T-helper 9 cell (primary cell): Measurements from ENCODE around the gene ATAD3C.
"Not testable (repeated sequence)": the region's sequence is repeated elsewhere in the genome, so short reads cannot be mapped to it uniquely, and the experiment has no call there.

ENCODE experiments used
- DNase-seq: peaks from one replicate; pipeline ENCODE4 v3.0.0-alpha.2; 2020

Gene ATAD3C

GRCh38 chr1:1432274-1432950, 17.1 kb upstream of the ATAD3C start:
- no peak for DNase-seq

DNA sequence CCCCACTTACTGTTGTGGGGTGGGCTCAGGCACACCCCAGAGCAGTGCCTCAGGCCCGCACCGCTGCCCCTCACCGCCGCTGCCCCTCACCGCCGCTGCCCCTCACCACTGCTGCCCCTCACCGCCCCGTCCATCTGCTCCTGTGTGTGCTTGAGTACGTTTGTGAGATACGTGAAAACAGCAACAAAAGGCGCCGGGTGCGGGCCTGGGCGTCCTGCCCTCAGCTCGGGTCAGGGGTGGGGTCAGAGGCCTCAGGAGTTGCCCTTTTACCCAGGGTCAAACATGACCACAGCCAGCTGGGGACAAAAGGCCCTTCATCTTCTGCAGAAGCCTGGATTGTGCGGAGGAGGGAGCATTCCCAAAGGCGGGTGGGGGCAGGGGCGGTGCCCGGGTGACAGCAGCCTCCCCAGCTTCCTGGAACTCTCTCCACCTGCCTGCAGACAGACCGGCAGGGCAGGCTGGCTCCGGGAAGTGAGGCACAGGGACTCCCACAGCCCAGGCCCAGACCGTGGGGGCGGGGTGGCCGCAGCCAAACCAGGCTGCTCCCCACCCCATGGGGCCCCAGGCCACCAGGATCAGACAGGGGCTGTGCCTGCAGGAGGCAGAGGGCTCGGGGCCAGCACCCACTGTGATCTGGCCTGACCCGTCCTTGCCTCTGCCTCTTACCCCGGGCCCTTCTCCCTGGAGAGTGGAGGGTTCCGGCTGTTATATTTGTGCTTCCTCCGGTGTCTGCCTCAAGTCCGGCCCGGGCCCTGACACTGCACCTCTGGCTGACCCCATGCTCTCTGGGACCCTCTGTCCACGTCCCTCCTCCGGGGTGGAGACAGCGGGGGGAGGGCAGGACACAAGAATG, 16.3 kb upstream of the ATAD3C start:
- no peak for DNase-seq

- no peak for DNase-seq
These were observed 15.7 kb upstream of the ATAD3C start for GRCh38 chr1:1433804-1434130.

- DNase-seq, result no peak
These were observed 15.2 kb upstream of the ATAD3C start for GRCh38 chr1:1434131-1434823.

DNA sequence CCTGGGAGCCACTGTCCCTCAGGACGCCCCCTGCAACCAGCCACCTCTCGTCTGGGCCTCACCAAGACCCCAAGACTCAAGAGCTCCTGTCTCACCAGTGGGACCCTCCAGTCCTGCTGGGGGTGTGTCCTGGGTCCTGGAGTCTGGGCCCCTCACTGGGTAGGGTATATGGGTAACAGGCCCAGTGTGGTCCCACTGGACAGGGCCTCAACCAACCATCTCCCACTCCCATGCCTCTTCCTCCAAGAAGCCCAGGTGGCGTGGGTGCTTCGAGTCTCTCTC, 14.7 kb upstream of the ATAD3C start:
- DNase-seq, result no peak

DNA sequence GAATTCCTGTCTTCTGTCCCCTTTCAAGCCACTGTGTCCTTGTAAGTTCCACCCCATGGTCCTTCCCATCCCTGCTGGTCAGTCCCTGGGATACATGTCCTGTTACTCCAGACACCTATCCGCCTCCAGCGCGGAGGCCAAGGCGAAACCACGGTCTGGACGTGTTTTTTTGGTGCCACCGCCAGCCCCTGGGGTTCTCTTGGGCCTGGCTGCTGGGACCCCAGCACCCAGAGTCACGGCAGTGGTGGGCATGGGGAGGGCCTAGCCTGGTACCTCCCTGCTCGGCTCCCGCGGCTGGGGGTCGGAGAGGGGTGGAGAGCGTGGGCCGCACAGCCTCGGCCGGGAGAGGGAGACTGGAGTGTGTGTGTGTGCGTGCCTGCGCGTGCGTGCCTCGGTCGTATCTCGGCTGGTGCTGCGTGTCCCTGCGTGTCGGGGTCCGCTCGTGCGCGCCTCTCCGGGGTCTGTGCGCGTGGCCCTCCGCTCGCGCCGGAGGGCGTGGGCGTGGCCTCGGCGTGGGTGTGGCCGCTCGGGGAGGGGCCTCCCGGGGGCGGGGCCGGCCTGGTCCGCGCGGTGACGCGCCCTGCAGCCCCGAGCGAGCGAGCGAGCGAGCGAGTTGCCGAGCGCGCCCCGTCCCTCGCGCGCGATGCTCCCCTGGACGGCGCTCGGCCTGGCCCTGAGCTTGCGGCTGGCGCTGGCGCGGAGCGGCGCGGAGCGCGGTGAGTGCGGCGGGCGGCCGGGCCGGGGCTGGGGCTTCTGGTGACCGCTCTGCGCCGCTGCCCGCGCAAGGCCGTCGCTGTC, 14.2 kb upstream of the ATAD3C start, which contains the start of gene VWA1:
Gene VWA1, plus strand, starts transcription at position 585 of the 798 bp plus-strand sequence. Its CDS starts 59 bp downstream, at position 644.
- DNase-seq, result peak; percentile 37

GRCh38 chr1:1435911-1436629, 13.4 kb upstream of the ATAD3C start:
- no peak for DNase-seq

DNA sequence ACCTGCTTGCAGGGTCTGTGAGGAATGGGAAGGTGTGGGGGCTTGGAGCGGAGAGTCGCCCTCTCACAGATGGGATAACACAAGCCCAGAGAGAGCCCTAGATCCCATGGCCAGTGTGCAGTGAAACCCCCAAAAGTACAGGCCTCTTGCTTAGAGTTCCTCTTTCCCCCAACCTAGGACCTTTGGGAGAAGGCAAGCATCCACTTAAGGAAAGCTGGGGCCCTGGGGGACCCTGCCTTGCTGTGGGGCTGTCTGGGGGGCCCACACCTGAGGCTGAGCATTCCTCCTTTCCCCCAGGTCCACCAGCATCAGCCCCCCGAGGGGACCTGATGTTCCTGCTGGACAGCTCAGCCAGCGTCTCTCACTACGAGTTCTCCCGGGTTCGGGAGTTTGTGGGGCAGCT, 12.9 kb upstream of the ATAD3C start:
- no peak for DNase-seq

DNA sequence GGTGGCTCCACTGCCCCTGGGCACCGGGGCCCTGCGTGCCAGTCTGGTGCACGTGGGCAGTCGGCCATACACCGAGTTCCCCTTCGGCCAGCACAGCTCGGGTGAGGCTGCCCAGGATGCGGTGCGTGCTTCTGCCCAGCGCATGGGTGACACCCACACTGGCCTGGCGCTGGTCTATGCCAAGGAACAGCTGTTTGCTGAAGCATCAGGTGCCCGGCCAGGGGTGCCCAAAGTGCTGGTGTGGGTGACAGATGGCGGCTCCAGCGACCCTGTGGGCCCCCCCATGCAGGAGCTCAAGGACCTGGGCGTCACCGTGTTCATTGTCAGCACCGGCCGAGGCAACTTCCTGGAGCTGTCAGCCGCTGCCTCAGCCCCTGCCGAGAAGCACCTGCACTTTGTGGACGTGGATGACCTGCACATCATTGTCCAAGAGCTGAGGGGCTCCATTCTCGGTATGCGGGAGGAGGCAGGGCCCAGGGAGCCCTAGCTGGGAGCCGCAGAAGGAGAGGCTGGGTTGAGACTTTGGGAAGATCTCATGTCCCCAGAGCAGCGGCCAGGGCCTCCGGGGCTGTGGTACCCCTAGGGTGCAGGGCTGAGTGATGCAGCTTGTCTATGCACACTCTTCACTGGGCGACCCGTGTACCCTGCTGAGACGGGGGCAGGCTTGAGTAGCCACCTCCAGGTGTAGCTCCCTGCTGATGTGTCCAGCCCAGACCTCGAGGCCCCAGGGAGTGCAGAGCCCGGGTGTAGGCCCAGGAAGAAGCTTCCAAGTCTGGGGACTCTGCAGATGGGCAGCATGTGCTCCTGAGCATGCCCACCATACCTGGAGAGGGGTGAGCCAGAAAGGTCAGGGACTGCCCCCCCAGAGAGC, 12.2 kb upstream of the ATAD3C start:
- no peak for DNase-seq

DNA sequence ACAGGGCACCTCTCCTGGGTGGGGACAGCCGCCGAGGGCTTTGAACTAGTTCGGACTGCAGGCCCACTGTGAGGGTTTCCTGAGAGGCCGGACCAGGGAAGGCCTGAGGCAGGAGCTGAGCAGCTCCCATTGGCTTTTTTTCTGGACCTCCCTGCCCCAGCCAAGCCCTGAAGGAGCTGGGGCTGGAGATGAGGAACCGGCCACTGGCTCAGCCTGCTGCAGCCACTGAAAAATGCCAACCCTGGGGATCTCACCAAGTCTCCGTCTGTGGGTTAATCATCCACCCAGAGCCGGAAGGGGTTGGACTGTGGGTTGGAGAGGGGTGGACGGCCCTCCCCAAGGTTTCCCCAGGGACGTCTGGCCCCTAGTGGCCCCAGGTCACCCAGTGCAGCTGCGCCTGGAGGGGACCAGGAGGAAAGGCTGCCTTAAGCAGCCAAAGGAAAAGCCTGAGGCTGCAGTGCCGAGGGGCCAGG, 11.5 kb upstream of the ATAD3C start:
- DNase-seq, result no peak

DNA sequence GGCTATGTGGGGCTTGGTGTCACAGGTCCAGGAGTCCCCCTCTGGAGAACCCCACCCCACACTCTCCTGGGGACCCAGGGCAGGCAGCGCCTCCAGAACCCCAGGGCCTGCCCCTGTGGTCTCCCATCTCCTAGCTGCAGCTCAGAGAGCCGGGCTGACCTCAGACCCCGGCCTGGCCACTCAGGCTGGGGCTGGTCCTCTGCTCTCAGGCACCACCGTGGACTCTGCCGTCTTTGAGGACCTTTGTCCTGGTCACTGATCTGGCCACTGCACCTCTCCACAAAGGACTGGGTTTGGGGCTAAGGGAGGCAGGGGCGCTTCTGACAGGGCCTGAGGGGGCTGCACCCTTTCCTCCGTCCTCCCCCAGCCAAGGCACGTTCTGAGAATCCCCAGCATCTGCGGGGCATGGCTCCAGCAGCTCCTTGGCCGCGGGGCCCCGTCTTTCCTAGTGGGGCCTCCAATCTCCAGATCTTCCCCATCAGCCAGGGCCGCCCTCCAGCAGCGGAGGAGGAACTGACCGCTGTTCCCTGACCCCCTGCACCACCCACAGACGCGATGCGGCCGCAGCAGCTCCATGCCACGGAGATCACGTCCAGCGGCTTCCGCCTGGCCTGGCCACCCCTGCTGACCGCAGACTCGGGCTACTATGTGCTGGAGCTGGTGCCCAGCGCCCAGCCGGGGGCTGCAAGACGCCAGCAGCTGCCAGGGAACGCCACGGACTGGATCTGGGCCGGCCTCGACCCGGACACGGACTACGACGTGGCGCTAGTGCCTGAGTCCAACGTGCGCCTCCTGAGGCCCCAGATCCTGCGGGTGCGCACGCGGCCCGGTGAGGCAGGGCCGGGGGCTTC, 10.7 kb upstream of the ATAD3C start:
- no peak for DNase-seq

- DNase-seq, result no peak
These were observed 9.8 kb upstream of the ATAD3C start for GRCh38 chr1:1439546-1440261.

DNA sequence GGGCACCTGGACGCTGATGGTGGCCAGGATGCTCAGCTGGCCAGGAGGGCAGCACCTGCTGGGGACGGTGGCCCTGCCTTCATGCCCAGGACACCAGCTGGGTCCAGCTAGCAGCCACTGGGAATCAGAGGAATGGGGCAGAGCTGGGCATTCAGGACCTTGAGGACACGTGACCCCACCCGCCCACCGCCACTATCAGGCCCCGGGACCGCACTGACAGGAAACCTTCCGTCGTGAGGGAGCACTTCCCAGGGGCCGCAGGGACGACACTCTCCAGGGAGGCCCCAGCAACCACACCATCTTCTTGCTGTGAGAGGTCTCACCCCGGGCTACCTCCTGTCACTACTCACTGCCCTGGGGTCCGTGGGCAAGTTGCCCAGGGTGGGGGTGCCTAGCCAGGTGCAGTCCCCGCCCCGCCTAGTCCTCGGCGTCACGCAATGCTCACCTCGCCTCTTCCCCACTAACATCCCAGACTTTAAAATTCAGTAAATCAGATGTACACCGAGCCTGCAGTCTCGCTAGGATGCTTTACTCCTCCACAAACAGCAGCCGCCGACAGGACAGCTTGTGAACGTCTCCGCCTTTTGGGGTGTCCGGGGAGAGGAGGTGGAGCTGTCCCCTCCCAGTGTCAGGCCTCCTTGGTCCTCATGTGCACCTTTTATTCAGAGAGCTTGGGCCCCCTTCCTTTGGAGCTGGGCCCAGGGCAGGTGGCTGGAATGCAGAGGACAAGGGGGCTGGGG, 9.1 kb upstream of the ATAD3C start:
- DNase-seq, result no peak

- DNase-seq, result peak; percentile 57
These were observed 8.2 kb upstream of the ATAD3C start for GRCh38 chr1:1441002-1441888.

- DNase-seq, result no peak
These were observed 7.3 kb upstream of the ATAD3C start for GRCh38 chr1:1442069-1442770.

DNA sequence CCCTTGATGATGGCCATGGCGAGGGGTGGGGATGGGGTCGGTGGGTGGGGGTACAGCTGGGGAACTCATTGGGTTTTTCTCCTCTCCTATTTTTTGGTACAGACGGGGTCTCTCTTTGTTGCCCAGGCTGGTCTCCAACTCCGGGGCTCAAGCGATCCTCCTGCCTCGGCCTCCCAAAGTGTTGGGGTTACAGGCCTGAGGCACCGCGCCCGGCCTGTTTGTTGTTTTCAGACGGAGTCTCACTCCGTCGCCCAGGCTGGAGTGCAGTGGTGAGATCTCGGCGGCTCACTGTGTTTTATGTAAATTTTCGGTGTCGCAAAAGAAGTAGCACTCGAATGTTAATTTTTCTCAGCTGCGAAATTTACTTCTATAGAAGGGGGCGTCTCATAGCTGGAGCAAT, 2.9 kb upstream of the ATAD3C start:
- DNase-seq, result not testable (repeated sequence)

DNA sequence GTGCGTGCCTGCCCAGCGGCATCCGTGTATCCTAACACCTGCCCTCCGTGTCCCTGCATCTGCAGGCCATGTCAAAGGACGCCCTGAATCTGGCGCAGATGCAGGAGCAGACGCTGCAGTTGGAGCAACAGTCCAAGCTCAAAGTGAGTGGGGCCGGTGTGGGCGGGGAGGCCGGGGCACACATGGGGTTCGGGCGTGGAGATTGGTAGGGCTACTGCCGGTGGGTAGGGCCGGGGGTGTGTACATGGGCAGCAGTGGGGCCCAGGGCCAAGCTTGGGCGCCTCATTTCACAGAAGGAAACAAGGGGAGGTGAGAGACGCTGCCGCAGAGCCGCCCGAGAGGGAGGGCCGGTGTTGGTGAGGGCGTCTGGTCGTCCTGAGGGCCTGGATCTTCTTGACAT, 1.1 kb downstream of the ATAD3C start:
- DNase-seq, result not testable (repeated sequence)
